ENCODE results near the gene MEIS1.

The MEIS1 gene

DNA sequence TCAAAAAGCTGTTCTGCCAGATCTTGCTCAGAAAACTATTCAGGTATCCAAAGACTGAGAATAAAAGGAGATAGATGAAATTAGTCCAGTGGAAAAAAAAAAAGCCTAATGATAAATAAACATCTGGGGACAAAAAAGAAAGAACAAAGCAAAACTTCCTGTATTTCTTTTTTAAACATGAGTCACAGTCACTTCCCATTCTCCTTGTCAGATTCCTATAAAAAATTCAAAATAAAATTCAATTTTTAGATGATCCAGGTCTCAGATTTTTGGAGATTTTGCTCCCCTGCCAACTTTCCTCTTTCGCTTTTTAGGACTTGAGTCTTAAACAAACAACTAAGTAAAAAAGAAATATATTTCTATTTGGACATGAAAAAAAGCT lies 127.4 kb downstream of the MEIS1 start:
- H3K27ac Mint-ChIP-seq, result peak overlapping the region; percentile 62 to 93 (median 75)
- peak overlapping the region in 2 of 3 experiments; percentile 3 to 28 for H3K4me3 Mint-ChIP-seq
- H3K9me3 Mint-ChIP-seq, result no peaks in the 10 kb centered on the region
- H3K4me1 Mint-ChIP-seq, result peaks cover 61% of the 10 kb centered on the region
- TF ChIP-seq, protein P1, sequence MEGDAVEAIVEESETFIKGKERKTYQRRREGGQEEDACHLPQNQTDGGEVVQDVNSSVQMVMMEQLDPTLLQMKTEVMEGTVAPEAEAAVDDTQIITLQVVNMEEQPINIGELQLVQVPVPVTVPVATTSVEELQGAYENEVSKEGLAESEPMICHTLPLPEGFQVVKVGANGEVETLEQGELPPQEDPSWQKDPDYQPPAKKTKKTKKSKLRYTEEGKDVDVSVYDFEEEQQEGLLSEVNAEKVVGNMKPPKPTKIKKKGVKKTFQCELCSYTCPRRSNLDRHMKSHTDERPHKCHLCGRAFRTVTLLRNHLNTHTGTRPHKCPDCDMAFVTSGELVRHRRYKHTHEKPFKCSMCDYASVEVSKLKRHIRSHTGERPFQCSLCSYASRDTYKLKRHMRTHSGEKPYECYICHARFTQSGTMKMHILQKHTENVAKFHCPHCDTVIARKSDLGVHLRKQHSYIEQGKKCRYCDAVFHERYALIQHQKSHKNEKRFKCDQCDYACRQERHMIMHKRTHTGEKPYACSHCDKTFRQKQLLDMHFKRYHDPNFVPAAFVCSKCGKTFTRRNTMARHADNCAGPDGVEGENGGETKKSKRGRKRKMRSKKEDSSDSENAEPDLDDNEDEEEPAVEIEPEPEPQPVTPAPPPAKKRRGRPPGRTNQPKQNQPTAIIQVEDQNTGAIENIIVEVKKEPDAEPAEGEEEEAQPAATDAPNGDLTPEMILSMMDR (IDR thresholded peaks at IDR 0.05; ENCODE audit: unreplicated experiment in 3 of 3), result no peak
- no peaks in the 10 kb centered on the region for H3K27me3 Mint-ChIP-seq (ENCODE audit: low read depth)
- H3K36me3 Mint-ChIP-seq (ENCODE audit: low read depth), result peaks cover 50% of the 10 kb centered on the region

DNA sequence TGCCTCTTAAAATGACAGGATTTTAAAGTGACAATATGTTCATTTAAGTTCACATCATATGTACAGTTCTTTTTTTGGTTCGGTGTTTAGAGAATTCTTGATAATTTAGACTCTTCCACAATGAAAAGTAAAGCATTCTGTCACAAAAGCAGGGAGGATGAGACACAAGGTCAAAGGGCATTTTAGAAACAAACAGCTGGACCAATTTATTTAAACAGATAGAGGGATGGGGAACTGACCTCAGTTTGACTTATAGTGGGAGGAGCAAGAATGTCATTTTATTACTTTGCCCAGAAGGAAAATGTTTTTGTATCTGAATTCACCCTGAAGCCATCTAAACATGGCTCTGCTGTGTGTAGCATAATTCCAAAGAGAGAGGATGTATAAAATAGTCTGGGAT lies 128.5 kb downstream of the MEIS1 start:
- TF ChIP-seq, protein P1 (IDR thresholded peaks at IDR 0.05; ENCODE audit: unreplicated experiment in 3 of 3), result no peak
- Mint-ChIP-seq H3K4me1 (peaks cover 70% of the 10 kb centered on the region), H3K4me3 (peak overlapping the region; percentile 15 to 45 (median 16)), H3K9me3 (no peaks in the 10 kb centered on the region), H3K36me3 (ENCODE audit: low read depth) (peaks cover 47% of the 10 kb centered on the region), H3K27ac (peak overlapping the region; percentile 48 to 86 (median 56)), H3K27me3 (ENCODE audit: low read depth) (peaks cover 3% of the 10 kb centered on the region)

GRCh38 chr2:66565291-66565690 lies 130.4 kb downstream of the MEIS1 start:
- H3K9me3 Mint-ChIP-seq, result no peaks in the 10 kb centered on the region
- H3K4me1 Mint-ChIP-seq, result peaks cover 88% of the 10 kb centered on the region
- peak overlapping the region in 2 of 3 experiments; percentile 9 to 66 for H3K27ac Mint-ChIP-seq
- H3K36me3 Mint-ChIP-seq (ENCODE audit: low read depth), result peaks cover 51% of the 10 kb centered on the region
- TF ChIP-seq, protein P1 (IDR thresholded peaks at IDR 0.05; ENCODE audit: unreplicated experiment in 3 of 3), result no peak
- H3K27me3 Mint-ChIP-seq (ENCODE audit: low read depth), result peaks cover 6% of the 10 kb centered on the region
- no peak overlapping the region for H3K4me3 Mint-ChIP-seq

DNA sequence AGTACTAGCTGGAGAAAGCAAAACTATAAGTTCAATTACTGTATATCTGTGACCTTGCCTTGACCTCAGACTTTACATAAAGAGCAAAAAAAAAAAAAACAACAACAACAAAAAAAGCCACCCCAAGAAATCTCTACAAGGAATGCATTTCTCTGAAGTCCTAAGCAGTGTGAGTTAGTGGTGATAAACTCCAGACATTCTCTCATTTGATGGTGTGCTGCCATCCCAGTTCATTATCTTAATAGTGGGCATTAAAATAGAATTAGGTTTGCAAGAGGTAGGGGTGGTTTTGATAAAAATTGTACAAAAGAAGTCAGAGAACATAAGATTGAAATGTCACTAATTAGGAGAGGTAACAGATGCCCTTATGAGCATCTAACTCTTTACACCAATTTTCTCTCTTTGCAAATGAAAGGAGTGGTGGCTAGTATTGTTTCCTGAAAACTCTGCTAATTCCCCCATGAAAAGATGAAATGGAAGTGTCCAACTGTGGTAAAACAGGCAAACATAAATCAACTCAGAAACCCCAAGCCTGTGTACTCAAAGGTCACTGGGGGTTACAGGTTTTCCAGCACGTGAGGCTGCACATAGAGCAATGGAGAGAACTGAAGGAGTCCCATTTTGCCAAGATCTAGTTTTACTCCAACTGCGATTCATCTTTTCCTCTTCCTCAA lies 131.9 kb downstream of the MEIS1 start:
- H3K4me1 Mint-ChIP-seq, result peaks cover 92% of the 10 kb centered on the region
- peaks cover 6% of the 10 kb centered on the region for H3K27me3 Mint-ChIP-seq (ENCODE audit: low read depth)
- H3K27ac Mint-ChIP-seq, result peak overlapping the region; percentile 53 to 93 (median 58)
- H3K36me3 Mint-ChIP-seq (ENCODE audit: low read depth), result peaks cover 51% of the 10 kb centered on the region
- peak overlapping the region in 1 of 3 experiments; percentile 30 for H3K4me3 Mint-ChIP-seq
- H3K9me3 Mint-ChIP-seq, result no peaks in the 10 kb centered on the region
- TF ChIP-seq, protein P1 (IDR thresholded peaks at IDR 0.05; ENCODE audit: unreplicated experiment in 3 of 3), result no peak

- TF ChIP-seq, protein P1 (IDR thresholded peaks at IDR 0.05; ENCODE audit: unreplicated experiment in 3 of 3), result no peak
- peaks cover 92% of the 10 kb centered on the region for H3K4me1 Mint-ChIP-seq
- peak overlapping the region in 2 of 3 experiments; percentile 68 to 93 for H3K27ac Mint-ChIP-seq
- peaks cover 6% of the 10 kb centered on the region for H3K27me3 Mint-ChIP-seq (ENCODE audit: low read depth)
- peaks cover 47% of the 10 kb centered on the region for H3K36me3 Mint-ChIP-seq (ENCODE audit: low read depth)
- H3K9me3 Mint-ChIP-seq, result no peaks in the 10 kb centered on the region
- no peak overlapping the region for H3K4me3 Mint-ChIP-seq
Measured at GRCh38 chr2:66567729-66568128, 132.8 kb downstream of the MEIS1 start.
